Right renal pelvis (tissue), 4 donors: ENCODE measurements around the gene PTPRE. TPM values are rescaled to one million over a fixed set of nuclear protein-coding genes. Genes with fewer than 3 reads are reported as not detected.

ENCODE experiments used
- DNase-seq, 4 donors: peaks; one replicate each; pipeline ENCODE4 v3.0.0-alpha.2; 2013; ENCODE audit warnings: low read depth in 4 of 4, low spot score in 3 of 4, missing footprints in 1 of 4
- polyA plus RNA-seq, 4 donors: library from polyadenylated mRNA; unstranded; fragments of 120-200 nt; gene quantifications; one replicate each; pipeline ENCODE4 v1.2.1, GENCODE V29; 2013; ENCODE audit not compliant: insufficient read length in 4 of 4

The PTPRE gene
- polyA plus RNA-seq, 4 donors, result 5.5 to 6.8 (median 6.2) TPM

DNA sequence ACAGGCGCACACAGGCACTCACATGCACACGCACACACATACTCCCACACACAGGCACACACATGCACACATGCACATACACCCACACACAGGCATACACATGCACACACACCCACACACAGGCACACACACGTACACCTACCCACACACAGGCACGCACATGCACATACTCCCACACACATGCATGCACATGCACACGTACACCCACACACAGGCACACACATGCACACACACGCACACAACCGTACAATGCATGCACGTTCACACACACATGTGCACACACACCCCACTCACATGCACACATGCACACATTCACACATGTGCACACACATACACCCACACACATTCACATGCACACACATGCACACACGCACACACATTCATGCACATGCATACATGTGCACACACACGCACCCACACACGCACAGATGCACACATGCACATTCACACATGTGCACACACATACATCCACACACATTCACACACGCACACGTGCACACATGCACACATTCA lies 160.0 kb downstream of the PTPRE start:
- DNase-seq, result no peak

DNA sequence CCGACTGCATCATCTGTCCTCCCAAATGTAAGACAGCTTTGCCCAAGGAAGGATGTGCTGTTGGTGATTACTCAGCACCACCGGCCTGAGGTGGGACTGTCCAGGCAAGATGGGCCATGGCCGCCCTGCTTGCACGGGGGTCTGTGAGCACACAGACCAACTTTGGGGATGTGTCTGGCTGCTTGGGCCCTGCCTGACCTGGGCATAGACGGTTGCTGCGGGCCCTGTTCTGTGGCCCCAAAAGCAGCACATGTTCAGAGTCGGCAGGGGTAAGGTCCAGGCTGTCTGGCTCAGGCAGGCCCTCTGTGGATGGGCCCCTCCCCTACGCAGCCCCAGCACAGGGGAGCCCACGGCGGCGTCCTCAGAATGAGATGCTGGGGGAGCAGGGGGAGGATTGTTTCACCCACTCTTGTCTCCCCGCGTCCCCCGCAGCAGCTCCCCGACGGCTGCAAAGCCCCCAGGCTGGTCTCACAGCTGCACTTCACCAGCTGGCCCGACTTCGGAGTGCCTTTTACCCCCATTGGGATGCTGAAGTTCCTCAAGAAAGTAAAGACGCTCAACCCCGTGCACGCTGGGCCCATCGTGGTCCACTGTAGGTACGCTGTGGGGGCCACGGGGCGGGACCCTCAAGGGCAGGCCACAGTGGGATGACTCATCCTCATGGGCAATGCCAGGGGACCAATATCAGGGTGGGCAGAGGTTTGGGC lies 160.9 kb downstream of the PTPRE start:
- no peak for DNase-seq

DNA sequence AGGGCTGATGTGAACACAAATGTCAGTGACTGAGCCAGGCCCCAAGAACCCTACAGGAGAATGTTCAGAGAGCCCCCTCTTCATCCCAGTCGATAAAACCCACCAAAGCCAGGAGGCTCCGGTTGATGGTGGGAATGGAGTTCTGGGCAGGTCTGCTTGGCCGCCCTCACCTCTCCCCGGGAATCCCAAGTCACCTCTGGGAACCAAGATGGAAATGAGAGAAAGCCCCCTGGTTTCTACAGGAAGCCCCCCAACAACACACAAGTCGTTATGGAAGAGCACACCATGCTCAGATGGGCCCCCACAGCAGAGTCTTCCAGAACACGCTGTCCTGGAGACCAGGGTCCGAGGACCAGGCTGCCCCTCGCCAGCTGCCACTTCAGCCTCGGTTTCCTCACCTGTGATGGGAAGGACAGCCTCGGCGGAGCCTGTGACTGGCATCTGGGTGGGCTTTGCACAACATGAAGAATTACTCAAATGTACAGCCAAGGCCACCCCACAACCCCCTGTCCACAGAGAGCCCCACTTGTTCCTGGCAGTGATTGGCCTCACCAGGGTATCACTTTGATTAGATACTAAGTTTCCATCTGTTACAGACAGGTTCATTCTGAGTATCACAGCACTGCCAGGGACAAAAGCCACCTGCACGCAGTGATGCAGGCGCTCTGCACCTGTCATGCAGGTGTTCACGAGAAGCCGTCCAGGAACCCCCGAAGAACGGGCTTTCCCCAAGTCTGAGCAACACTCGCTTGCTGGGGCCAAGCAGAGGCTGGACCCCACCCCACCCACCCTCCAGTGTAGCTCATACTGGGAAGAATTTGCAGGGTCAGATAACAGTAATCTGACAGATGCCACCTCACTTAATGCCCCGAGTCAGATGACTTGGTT lies 161.7 kb downstream of the PTPRE start:
- DNase-seq, result no peak

- peak in 3 of 4 donors; percentile 61 to 65 (median 63) for DNase-seq
Observed at GRCh38 chr10:128069351-128070051, 162.6 kb downstream of the PTPRE start.

- no peak for DNase-seq
Observed at GRCh38 chr10:128070161-128070560, 163.3 kb downstream of the PTPRE start.

- no peak for DNase-seq
Observed at GRCh38 chr10:128070721-128071416, 164.0 kb downstream of the PTPRE start.

DNA sequence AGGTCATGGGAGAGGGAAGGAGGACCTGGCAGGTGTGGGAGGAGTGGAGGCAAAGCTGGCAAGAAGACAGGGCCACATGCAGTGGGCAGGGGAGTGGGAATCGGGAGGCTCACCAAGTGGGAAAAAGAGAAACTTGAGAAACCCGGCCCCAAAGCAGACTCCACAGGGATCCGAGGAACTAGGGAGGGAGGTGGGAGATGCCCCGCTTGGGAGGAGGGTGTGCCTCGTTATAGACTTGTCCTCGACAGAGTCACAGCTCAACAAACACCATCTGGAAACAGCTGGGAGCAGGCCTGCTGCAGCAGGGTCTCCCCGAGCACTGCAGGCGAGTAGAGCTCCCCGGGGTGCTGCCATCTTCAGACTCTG lies 164.5 kb downstream of the PTPRE start:
- DNase-seq, result no peak

- no peak for DNase-seq
Observed at GRCh38 chr10:128072046-128072445, 165.1 kb downstream of the PTPRE start.

DNA sequence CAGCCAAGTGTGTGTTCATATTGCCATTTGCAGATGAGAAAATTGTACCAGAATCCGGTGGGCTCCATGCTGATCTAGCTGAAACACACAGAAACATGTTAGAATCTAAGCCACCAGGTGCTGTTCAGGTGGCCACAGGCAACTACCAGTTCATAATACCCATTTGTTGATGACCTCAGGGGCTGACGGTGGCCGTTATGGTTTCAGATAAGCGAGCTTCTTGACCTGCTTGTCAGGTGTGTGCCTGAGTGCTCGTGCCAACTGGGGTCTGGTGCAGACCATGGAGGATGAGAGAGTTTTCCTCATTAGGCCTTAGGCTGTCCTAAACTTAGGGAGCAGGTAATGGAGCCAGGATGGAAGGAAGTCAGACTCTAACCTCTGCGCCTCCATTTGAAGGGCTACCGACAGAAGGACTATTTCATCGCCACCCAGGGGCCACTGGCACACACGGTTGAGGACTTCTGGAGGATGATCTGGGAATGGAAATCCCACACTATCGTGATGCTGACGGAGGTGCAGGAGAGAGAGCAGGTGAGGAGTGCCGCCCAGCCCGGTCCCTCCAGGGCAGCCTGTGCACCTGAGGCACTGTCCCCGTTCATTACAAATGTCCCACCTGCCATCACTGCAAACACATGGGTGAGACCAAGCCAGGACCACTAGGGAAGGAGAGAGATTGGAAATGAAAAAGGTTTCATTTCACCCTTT lies 166.2 kb downstream of the PTPRE start:
- DNase-seq, result no peak

DNA sequence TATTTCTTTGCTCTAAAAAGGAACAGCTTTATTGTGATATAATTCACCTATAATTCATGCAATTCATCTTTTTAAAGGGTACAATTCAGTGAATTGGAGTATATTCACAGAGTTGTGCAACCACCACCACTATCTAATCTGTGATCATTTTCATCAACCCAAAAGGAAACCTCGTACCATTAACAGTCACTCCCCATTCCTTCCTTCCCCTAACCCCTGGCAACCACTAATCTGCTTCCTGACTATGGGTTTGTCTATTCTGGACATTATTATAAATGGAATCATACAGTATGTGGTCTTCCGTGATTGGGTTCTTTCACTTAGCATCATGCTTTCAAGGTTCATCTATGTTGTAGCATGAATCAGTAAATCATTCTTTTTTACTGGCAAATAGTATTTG lies 167.0 kb downstream of the PTPRE start:
- DNase-seq, result no peak

DNA sequence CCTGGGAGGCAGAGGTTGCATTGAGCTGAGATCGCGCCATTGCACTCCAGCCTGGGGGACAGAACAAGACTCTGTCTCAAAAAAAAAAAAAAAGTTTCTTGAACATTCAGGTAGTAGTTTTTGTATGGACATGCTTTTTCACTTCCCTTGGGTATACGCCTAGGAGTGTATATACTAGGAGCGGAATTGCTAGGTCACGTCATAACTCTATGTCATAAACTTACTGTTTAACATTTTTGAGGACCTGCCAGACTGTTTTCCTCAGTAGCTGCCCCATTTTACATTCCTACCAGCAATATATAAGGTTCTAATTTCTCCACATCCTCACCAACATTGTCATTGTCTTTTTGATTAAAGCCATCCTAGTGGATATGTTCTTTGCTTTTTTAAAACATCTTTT lies 167.7 kb downstream of the PTPRE start:
- no peak for DNase-seq

DNA sequence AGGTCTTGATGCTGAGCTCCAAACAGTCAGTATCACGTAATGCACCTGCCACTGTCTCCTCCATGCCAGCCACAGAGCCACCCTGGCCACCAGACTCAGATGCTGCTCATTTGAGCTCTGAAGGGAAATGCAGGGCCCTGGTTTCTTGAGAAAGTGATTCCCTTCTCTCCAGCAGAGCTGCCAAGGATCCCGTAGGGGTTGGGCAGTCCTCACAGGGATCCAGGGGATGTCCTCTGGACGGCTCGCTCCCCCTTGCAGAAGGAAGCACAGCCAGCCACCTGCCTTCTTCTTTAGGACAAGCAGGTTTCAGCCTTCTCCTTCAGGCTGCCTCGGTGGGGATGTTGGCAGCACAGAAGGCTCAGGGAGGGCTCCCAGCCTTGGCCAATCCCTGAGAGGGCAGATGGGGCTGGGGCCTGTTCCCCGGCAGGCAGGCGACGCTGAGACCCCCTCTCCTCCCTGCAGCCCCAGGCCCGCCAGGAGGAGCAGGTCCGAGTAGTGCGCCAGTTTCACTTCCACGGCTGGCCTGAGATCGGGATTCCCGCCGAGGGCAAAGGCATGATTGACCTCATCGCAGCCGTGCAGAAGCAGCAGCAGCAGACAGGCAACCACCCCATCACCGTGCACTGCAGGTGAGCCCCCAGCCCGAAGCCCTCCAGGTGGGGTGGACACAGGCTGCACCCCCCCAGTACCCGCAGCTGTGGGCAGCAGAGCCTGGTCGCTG lies 170.4 kb downstream of the PTPRE start:
- no peak for DNase-seq

- DNase-seq, result no peak
Observed at GRCh38 chr10:128078136-128078969, 171.4 kb downstream of the PTPRE start.

- DNase-seq, result no peak
Observed at GRCh38 chr10:128080231-128080630, 173.3 kb downstream of the PTPRE start.

DNA sequence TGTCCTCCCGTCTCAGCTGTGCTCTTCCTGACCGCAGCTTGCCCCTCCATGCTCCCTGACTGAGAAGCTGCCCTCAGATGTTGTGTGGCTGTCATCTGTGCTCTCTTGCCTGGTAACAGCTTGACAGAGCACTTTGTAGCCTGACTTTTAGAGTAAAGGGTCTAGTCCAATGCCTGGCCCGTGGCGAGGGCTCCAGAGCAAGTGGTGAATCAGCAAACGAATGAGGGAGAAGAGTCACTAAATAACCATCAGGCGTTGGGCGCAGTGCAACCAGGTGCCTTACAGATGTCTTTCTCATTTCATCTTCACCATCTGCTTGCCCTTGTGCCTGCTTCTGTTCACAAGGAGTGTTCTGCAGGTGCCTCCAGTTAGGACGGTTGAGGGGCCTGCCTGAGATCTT lies 173.7 kb downstream of the PTPRE start:
- no peak for DNase-seq

DNA sequence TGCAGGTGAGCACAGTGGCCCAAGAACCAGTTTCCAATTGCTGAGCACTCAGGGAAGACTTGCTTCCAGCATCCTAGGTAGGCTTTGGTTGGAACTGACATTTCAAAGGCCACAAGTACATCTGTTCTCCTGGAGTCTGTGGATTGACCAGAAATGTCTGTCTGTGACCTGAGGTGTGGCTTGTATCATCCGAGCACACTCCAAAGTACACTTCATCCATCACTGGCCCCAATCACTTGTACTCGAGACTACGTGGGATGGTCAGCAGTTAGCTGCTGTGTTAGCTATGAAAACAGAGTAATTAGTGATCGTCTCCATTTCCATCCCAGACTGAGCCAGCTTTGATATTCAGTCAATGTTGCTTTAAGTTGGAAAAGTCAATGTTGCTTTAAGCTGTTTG lies 174.3 kb downstream of the PTPRE start:
- no peak for DNase-seq

- DNase-seq, result no peak
Observed at GRCh38 chr10:128081720-128082119, 174.8 kb downstream of the PTPRE start.

GRCh38 chr10:128083191-128083895 lies 176.4 kb downstream of the PTPRE start:
- no peak for DNase-seq
